Skeletal muscle satellite cell (primary cell): Measurements from ENCODE around the gene VWA5B2. TPM values are rescaled to one million over a fixed set of nuclear protein-coding genes. Genes with fewer than 3 reads are reported as not detected.
A peak's percentile ranks its signal among the peaks of the same experiment; 100 is the strongest.

ENCODE experiments used
- H3K27me3 ChIP-seq: 2 replicates; pipeline ENCODE4 v1.7.0; 2013; ENCODE audit warnings: low read length; ENCODE audit not compliant: control insufficient read depth, insufficient read depth
- H3K36me3 ChIP-seq: 2 replicates; pipeline ENCODE4 v1.7.0; 2013; ENCODE audit warnings: mild to moderate bottlenecking, control low read depth, low read length; ENCODE audit not compliant: insufficient read depth
- H3K4me1 ChIP-seq: 2 replicates; pipeline ENCODE4 v1.7.0; 2013; ENCODE audit warnings: low read length; ENCODE audit not compliant: control insufficient read depth, insufficient read depth
- H3K4me2 ChIP-seq: 2 replicates; pipeline ENCODE4 v1.7.0; 2013; ENCODE audit warnings: mild to moderate bottlenecking, low read length
- H3K4me3 ChIP-seq: 2 replicates; pipeline ENCODE4 v1.7.0; 2013; ENCODE audit warnings: low read length
- H3K9ac ChIP-seq: 2 replicates; pipeline ENCODE4 v1.7.0; 2013; ENCODE audit warnings: mild to moderate bottlenecking, low read depth, low read length, moderate library complexity
- H3K9me3 ChIP-seq: replicated peaks from 2 replicates; pipeline ENCODE4 v1.7.0; 2013; ENCODE audit warnings: mild to moderate bottlenecking, control low read depth, low read length
- total RNA-seq: library from RNA; depleted of rRNA; stranded (reverse); fragments of >200 nt; gene quantifications from 2 replicates; pipeline ENCODE4 v1.2.3, GENCODE V29; 2012; rRNA removed

Gene VWA5B2
- total RNA-seq = not detected in 2 replicates

DNA sequence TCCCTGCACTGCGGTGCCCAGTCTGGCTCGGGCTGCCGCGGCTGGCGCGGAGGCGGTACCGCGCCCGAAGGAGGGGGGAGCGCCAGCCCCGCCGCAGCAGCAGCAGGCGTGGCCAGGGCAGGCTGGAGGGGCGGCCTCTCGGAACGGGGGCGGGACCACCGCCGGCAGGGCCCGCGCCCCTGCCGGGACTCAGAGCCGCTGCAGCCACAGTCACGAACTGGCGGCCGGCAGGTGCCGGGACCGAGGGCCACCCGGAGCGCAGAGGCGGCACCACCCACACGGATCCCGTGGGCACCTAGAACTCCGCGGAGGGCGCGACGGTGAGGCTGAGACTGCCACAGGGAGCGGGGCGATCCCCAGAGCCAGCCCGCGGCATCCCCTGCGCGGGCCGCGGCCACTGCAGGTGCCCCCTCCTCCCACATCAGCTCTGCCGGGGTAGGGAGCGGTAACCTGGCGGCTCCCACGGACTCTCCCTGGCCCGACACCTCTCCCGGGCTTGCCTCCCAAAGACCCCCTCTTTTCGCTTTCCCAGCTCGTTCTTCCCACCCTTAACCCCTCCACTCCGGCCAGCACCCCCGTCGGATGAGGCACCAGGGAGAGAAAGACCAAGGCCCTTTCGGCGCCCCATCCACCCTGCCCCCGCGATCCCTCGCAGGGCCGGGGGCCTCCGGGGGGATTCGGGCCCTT lies at the start of gene VWA5B2:
Gene VWA5B2, plus strand, starts transcription at position 192 of the 687 bp plus-strand sequence. CDS start 944 bp downstream, outside the sequence.
- peak within 1 kb of the TSS; percentile 65 for H3K4me3 ChIP-seq
- no peaks in the 10 kb centered on the region for H3K36me3 ChIP-seq
- H3K4me1 ChIP-seq = peaks cover 19% of the 10 kb centered on the region
- no peaks in the 10 kb centered on the region for H3K9me3 ChIP-seq
- peaks cover 68% of the 10 kb centered on the region for H3K27me3 ChIP-seq
- peak within 1 kb of the TSS; percentile 86 for H3K4me2 ChIP-seq
- H3K9ac ChIP-seq = no peak within 1 kb of the TSS

DNA sequence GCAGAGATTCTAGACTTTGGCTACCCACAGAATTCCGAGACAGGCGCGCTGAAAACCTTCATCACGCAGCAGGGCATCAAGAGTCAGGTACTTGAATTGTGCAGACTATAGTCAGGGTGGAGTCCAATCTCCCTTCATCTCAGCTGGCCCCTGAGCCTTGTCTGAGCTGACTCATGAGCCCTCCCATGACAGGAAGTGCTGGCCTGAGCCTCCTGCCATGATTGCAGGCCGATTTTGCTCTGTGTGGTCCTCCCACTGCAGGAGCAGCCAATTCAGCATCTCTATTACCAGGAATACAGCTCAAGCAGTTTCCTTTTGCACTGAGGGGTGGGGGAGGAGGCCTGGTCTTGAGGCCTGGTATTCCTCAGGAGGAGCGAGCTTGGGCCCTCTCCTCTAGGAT lies 49.2 kb upstream of the VWA5B2 start:
- Histone ChIP-seq H3K4me2 (peak overlapping the region; percentile 10), H3K9me3 (no peaks in the 10 kb centered on the region), H3K4me3 (no peak overlapping the region), H3K4me1 (peaks cover 42% of the 10 kb centered on the region), H3K9ac (no peak overlapping the region), H3K27me3 (no peaks in the 10 kb centered on the region), H3K36me3 (peaks cover 87% of the 10 kb centered on the region)

DNA sequence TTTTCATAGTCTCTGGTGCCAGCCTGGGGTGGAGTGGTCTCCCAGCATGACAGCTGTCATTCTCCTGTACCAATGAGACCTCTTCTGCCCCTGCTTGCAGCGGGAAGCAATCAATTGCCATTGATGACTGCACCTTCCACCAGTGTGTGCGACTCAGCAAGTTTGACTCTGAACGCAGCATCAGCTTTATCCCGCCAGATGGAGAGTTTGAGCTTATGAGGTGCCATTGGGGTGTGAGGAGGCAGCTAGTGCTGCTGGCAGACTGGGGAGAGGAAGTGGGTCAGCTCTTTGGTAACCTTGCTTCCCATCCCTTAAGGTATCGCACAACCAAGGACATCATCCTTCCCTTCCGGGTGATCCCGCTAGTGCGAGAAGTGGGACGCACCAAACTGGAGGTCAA lies 47.8 kb upstream of the VWA5B2 start:
- Histone ChIP-seq H3K4me1 (peaks cover 49% of the 10 kb centered on the region), H3K27me3 (no peaks in the 10 kb centered on the region), H3K36me3 (peaks cover 86% of the 10 kb centered on the region), H3K9me3 (no peaks in the 10 kb centered on the region), H3K9ac (no peak overlapping the region), H3K4me2 (no peak overlapping the region), H3K4me3 (no peak overlapping the region)

DNA sequence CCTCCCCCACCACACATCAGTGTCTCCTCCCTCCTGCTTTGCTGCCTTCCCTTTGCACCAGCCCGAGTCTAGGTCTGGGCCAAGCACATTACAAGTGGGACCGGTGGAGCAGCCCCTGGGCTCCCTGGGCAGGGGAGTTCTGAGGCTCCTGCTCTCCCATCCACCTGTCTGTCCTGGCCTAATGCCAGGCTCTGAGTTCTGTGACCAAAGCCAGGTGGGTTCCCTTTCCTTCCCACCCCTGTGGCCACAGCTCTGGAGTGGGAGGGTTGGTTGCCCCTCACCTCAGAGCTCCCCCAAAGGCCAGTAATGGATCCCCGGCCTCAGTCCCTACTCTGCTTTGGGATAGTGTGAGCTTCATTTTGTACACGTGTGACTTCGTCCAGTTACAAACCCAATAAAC lies 45.7 kb upstream of the VWA5B2 start:
- Histone ChIP-seq H3K36me3 (peaks cover 76% of the 10 kb centered on the region), H3K4me3 (no peak overlapping the region), H3K4me1 (peaks cover 36% of the 10 kb centered on the region), H3K27me3 (no peaks in the 10 kb centered on the region), H3K4me2 (no peak overlapping the region), H3K9me3 (no peaks in the 10 kb centered on the region), H3K9ac (no peak overlapping the region)

DNA sequence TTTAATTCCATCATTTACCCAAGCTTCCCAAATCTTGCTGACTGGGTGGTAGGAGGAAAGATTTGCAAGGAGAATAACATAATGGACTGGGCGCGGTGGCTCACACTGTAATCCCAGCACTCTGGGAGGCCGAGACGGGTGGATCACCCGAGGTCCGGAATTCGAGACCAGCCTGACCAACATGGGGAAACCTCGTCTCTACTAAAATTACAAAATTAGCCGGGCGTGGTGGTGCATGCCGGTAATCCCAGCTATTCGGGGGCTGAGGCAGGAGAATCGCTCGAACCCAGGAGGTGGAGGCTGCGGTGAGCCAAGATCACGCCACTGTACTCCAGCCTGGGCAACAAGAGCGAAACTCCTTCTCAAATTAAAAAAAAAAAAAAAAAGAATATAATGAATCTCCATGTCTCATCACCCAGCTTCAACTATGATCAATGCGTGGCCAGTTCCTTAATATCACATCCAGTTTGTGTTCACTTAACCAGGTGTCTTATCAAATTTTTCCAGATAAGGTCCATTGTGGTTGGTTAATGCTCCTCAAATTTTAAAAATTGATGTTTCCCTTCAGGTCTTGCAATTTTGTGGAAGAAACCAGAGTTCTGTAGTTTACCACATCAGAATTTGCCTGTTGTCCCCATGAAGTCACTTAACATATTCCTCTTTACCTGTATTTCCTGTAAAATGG lies 44.7 kb upstream of the VWA5B2 start:
- Histone ChIP-seq H3K4me1 (peaks cover 26% of the 10 kb centered on the region), H3K27me3 (no peaks in the 10 kb centered on the region), H3K4me2 (peak overlapping the region; percentile 82), H3K9me3 (no peaks in the 10 kb centered on the region), H3K4me3 (no peak overlapping the region), H3K36me3 (peaks cover 76% of the 10 kb centered on the region), H3K9ac (peak overlapping the region; percentile 73)

DNA sequence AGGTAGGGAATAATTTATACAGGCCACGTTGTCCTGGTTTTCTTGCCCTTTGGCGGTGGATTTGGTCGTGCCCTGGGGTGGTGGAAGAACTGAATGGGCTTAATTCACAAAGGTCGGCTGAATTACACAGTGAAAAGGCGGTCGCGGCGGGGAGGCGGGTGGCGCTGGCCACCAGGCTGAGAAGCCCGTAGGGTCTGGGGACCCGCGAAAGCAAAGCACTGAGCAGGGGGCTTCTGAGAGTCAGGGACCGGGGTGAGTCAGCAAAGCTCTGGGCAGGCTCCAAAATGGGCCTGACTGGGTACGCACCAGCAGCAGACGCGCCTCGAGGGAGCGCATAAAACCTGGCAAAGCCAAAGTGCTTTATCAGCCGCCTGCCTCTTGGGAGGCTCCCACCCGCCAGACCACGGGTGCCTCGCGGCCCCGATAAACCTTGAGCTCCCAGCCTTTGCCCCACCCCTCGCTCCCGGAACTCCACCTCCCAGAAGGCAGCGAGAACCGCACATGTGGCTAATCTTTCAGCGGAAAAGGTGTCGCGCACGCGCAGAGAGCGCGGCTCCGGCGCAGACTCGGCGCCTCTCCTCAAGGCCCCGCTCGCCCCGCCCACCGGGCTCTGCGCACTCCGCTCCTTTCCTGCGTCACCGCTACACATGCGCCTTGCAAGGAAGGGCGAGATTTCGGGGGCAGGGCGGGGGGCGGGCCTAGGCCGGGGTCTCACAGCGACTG lies 43.8 kb upstream of the VWA5B2 start:
- peak overlapping the region; percentile 91 for H3K4me3 ChIP-seq
- no peaks in the 10 kb centered on the region for H3K9me3 ChIP-seq
- peaks cover 18% of the 10 kb centered on the region for H3K4me1 ChIP-seq
- peaks cover 76% of the 10 kb centered on the region for H3K36me3 ChIP-seq
- peak overlapping the region; percentile 95 for H3K9ac ChIP-seq
- no peaks in the 10 kb centered on the region for H3K27me3 ChIP-seq
- H3K4me2 ChIP-seq = peak overlapping the region; percentile 88

DNA sequence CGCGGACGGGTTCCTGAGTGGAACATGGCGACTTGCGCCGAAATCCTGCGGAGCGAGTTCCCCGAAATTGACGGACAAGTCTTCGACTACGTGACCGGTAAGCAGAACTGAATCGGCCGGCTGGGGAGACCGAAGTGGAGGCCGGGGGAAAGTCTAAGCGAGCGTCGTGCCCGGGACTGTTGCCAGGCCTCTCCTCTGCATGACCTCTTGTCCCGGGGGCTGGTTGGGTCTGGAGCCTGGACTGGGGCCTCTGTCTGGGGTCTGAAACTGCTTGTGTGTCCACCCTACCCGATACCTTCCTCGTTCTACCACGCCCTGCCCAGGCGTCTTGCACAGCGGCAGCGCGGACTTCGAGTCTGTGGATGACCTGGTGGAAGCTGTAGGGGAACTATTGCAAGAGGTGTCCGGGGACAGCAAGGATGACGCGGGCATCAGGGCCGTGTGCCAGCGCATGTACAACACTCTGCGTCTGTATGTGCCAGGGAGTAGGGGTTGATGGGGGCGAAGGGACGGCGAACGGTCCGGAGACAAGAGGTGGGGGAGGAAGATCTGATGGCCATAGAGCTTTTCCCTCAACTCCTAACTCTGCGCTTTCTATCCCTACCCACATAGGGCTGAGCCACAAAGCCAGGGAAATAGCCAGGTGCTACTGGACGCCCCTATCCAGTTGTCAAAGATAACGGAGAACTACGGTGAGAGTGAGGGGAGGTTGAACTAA lies 43.0 kb upstream of the VWA5B2 start, which contains the start of gene ABCF3:
Gene ABCF3, plus strand, starts transcription at position 16 of the 718 bp plus-strand sequence. Its CDS starts 9 bp downstream, at position 25.
- peaks cover 76% of the 10 kb centered on the region for H3K36me3 ChIP-seq

DNA sequence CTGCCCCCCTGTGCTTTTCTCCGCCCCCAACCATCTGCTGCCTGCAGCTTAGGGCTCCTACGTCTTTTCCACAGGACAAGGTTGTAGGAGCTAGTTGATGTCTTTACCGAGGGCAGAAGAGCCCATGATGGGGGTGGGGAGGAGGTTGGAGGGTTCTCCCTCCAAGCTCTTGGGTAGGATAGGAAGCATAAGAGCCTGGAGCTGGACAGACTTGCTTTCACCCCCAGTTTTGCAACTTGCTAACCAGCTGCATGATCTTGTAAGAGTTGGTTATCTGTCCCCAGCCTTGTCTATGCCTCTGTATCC lies 42.5 kb upstream of the VWA5B2 start:
- peaks cover 18% of the 10 kb centered on the region for H3K4me1 ChIP-seq
- H3K9me3 ChIP-seq = no peaks in the 10 kb centered on the region
- H3K36me3 ChIP-seq = peaks cover 73% of the 10 kb centered on the region
- peak overlapping the region; percentile 91 for H3K4me3 ChIP-seq
- peak overlapping the region; percentile 88 for H3K4me2 ChIP-seq
- peak overlapping the region; percentile 95 for H3K9ac ChIP-seq
- no peaks in the 10 kb centered on the region for H3K27me3 ChIP-seq

More for the DNA sequence above, 43.0 kb upstream of the VWA5B2 start, which contains the start of gene ABCF3:
- H3K9ac ChIP-seq = peak within 1 kb of the TSS; percentile 95
- no peaks in the 10 kb centered on the region for H3K9me3 ChIP-seq
- H3K27me3 ChIP-seq = no peaks in the 10 kb centered on the region
- H3K4me3 ChIP-seq = peak within 1 kb of the TSS; percentile 91
- peak within 1 kb of the TSS; percentile 88 for H3K4me2 ChIP-seq
- peaks cover 18% of the 10 kb centered on the region for H3K4me1 ChIP-seq

DNA sequence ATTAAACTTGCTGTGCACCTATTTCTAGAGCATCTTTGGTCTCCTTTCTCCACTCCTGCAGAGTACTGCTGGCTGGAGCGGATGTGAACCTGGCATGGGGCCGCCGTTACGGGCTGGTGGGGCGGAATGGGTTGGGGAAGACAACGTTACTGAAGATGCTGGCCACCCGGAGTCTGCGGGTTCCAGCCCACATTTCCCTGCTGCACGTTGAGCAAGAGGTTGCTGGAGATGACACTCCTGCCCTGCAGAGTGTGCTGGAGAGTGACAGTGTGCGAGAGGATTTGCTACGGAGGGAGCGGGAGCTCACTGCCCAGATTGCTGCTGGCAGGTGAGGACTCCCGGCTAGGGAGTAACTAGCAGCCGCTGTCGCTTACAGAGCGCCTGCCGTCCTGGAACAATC lies 41.3 kb upstream of the VWA5B2 start:
- no peaks in the 10 kb centered on the region for H3K9me3 ChIP-seq
- no peak overlapping the region for H3K9ac ChIP-seq
- peaks cover 18% of the 10 kb centered on the region for H3K4me1 ChIP-seq
- H3K4me2 ChIP-seq = no peak overlapping the region
- peaks cover 72% of the 10 kb centered on the region for H3K36me3 ChIP-seq
- no peak overlapping the region for H3K4me3 ChIP-seq
- H3K27me3 ChIP-seq = no peaks in the 10 kb centered on the region

DNA sequence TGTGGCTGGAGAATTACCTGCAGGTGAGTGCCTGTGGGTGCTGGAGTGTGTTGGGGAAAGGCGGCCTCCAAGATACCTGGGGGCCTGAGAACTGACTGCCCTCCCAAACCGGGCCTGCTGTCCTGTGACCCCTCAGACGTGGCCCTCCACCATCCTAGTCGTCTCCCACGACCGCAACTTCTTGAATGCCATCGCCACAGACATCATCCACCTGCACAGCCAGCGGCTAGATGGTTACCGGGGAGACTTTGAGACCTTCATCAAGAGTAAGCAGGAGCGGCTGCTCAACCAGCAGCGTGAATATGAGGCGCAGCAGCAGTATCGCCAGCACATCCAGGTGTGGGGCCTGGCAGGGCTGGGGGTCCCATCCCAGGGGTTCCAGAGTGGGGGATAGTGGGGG lies 40.0 kb upstream of the VWA5B2 start:
- H3K27me3 ChIP-seq = no peaks in the 10 kb centered on the region
- no peaks in the 10 kb centered on the region for H3K9me3 ChIP-seq
- peaks cover 18% of the 10 kb centered on the region for H3K4me1 ChIP-seq
- H3K9ac ChIP-seq = no peak overlapping the region
- H3K4me2 ChIP-seq = no peak overlapping the region
- H3K4me3 ChIP-seq = no peak overlapping the region
- peaks cover 72% of the 10 kb centered on the region for H3K36me3 ChIP-seq

DNA sequence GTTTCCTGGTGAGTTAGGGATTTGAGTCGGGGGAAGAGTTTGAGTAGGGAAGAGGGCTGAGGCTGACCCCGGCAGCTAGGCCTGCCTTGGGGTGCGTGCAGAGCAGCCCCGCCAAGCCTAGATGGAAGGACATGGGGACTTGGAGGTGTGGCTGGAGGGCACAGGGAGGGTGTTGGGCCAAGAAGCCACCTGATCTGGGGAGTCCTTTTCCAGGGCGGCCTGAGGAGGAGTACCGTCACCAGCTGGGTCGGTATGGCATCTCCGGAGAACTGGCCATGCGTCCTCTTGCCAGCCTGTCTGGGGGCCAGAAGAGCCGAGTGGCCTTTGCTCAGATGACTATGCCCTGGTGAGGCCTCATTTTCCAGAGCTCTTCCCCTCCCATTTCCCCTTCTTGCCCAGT lies 36.5 kb upstream of the VWA5B2 start:
- Histone ChIP-seq H3K4me2 (no peak overlapping the region), H3K36me3 (peaks cover 77% of the 10 kb centered on the region), H3K27me3 (no peaks in the 10 kb centered on the region), H3K9me3 (no peaks in the 10 kb centered on the region), H3K4me1 (no peaks in the 10 kb centered on the region), H3K9ac (no peak overlapping the region), H3K4me3 (no peak overlapping the region)
